Spleen (tissue), 7 donors: ENCODE results near the gene PPM1H.

Experiments used
- POLR2A ChIP-seq, 3 donors: fragments of 450-650 bp; IDR thresholded peaks; one replicate each; pipeline ENCODE4 v1.5.1; 2017; ENCODE audit warnings: antibody characterized with exemption in 3 of 3, mild to moderate bottlenecking in 1 of 3
- POLR2AphosphoS5 ChIP-seq, 3 donors: sonication (generic); formaldehyde crosslinking; IDR thresholded peaks; one replicate each; pipeline ENCODE4 v1.5.1; 2017; ENCODE audit warnings: antibody characterized with exemption in 3 of 3
- TF ChIP-seq, protein P1 (sequence below), 11 experiments: fragments of 200-600 bp in 7 of 11; fragments of 450-650 bp in 4 of 11; sonication (generic) in 4 of 11; IDR thresholded peaks in 8 of 11; conservative IDR thresholded peaks in 3 of 11; 1 replicate in 7 of 11; 2 replicates in 4 of 11; pipeline versions ENCODE4 v1.4.0 to v1.8.0; 2016 to 2021; ENCODE audit warnings: antibody characterized with exemption in 11 of 11, inconsistent platforms in 4 of 11, mild to moderate bottlenecking in 1 of 11
- donor health status: DM: no; HTN: no; CAD: no; lungs with moderate emphysema.
- donor health status: DM: no; HTN: no; CAD: no.
- donor health status: DM: no; HTN: no; CAD: no.

DNA sequence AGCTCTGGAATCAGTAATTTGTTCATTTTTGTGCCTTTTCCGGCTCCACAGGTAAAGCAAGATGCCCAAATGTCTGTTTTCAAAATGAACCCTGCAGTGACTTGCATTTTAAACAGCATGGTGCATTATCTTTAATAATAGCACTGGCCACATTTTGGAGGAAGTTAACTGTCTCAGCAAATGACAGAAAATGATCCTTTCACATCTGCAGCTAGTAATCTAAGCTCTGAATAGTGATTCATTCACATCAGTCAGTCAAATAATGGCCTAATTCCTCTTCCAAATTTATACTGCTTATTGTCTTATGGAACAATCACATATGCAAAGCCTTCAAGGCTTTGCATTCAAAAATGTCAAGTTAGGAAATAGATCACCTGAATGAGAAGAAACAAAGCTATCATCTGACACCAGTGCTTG lies 75.6 kb downstream of the PPM1H start:
- TF ChIP-seq, protein P1, sequence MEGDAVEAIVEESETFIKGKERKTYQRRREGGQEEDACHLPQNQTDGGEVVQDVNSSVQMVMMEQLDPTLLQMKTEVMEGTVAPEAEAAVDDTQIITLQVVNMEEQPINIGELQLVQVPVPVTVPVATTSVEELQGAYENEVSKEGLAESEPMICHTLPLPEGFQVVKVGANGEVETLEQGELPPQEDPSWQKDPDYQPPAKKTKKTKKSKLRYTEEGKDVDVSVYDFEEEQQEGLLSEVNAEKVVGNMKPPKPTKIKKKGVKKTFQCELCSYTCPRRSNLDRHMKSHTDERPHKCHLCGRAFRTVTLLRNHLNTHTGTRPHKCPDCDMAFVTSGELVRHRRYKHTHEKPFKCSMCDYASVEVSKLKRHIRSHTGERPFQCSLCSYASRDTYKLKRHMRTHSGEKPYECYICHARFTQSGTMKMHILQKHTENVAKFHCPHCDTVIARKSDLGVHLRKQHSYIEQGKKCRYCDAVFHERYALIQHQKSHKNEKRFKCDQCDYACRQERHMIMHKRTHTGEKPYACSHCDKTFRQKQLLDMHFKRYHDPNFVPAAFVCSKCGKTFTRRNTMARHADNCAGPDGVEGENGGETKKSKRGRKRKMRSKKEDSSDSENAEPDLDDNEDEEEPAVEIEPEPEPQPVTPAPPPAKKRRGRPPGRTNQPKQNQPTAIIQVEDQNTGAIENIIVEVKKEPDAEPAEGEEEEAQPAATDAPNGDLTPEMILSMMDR (IDR thresholded peaks at IDR 0.05 in 8 of 11, conservative IDR thresholded peaks at IDR 0.05 in 3 of 11) = no peak
- TF ChIP-seq POLR2A (IDR thresholded peaks at IDR 0.05) (no peak), POLR2AphosphoS5 (IDR thresholded peaks at IDR 0.05) (no peak)
